GM23338 (cell line): ENCODE data around the gene SH3GL3. TPM values are rescaled to one million over a fixed set of nuclear protein-coding genes. Genes with fewer than 3 reads are reported as not detected.

Experiments used
- ATAC-seq: fragments of 200-7000 bp; cut with Tn5 transposase; 3 replicates; pipeline ENCODE4 v1.9.1; 2020
- DNase-seq: peaks from one replicate; pipeline ENCODE4 v3.0.0-alpha.2; 2015; ENCODE audit warnings: low spot score
- H2AFZ ChIP-seq: fragments of 200-600 bp; sonication (generic); 2 replicates; pipeline ENCODE4 v1.8.0; 2016; ENCODE audit warnings: antibody characterized with exemption, mild to moderate bottlenecking, moderate library complexity
- H3F3A ChIP-seq: fragments of 200-600 bp; sonication (generic); replicated peaks from 2 replicates; pipeline ENCODE4 v1.8.0; 2017; ENCODE audit warnings: antibody characterized with exemption, mixed run types, low read depth
- H3K27ac ChIP-seq: fragments of 200-600 bp; sonication (generic); 2 replicates; pipeline ENCODE4 v1.6.1; 2016; ENCODE audit warnings: low read depth
- H3K27me3 ChIP-seq: fragments of 200-600 bp; sonication (generic); 2 replicates; pipeline ENCODE4 v1.8.0; 2016; ENCODE audit warnings: mild to moderate bottlenecking, mixed run types, moderate library complexity; ENCODE audit not compliant: insufficient read depth
- H3K36me3 ChIP-seq: fragments of 200-600 bp; sonication (generic); 2 replicates; pipeline ENCODE4 v1.8.0; 2016; ENCODE audit warnings: mild to moderate bottlenecking; ENCODE audit not compliant: insufficient read depth
- H3K4me1 ChIP-seq: fragments of 200-600 bp; sonication (generic); 2 replicates; pipeline ENCODE4 v1.8.0; 2016; ENCODE audit warnings: mild to moderate bottlenecking, moderate library complexity; ENCODE audit not compliant: insufficient read depth
- H3K4me2 ChIP-seq: fragments of 200-600 bp; sonication (generic); 2 replicates; pipeline ENCODE4 v1.7.1; 2017; ENCODE audit warnings: mixed run types
- H3K4me3 ChIP-seq: fragments of 200-600 bp; sonication (generic); 2 replicates; pipeline ENCODE4 v1.6.1; 2016; ENCODE audit warnings: mixed run types
- H3K79me2 ChIP-seq: fragments of 200-600 bp; sonication (generic); replicated peaks from 2 replicates; pipeline ENCODE4 v1.8.0; 2017; ENCODE audit warnings: mild to moderate bottlenecking; ENCODE audit not compliant: insufficient read depth
- H3K9me2 ChIP-seq: fragments of 200-600 bp; sonication (generic); 2 replicates; pipeline ENCODE4 v1.8.0; 2017; ENCODE audit not compliant: insufficient read depth
- H4K20me1 ChIP-seq: fragments of 200-600 bp; sonication (generic); replicated peaks from 2 replicates; pipeline ENCODE4 v1.8.0; 2017; ENCODE audit warnings: mild to moderate bottlenecking; ENCODE audit not compliant: insufficient read depth
- H3K27ac Mint-ChIP-seq: 2 replicates; pipeline ENCODE4 v1.8.0; 2020; ENCODE audit warnings: inconsistent platforms, mild to moderate bottlenecking, moderate library complexity, mixed read lengths
- H3K27me3 Mint-ChIP-seq: 3 replicates; pipeline ENCODE4 v1.8.0; 2022; ENCODE audit warnings: low read depth, mild to moderate bottlenecking, moderate library complexity, mixed read lengths, inconsistent platforms; ENCODE audit not compliant: insufficient read depth, poor library complexity
- H3K36me3 Mint-ChIP-seq: 3 replicates; pipeline ENCODE4 v1.8.0; 2021; ENCODE audit warnings: low read depth, mild to moderate bottlenecking, inconsistent platforms, moderate library complexity, mixed read lengths
- H3K4me1 Mint-ChIP-seq: 3 replicates; pipeline ENCODE4 v1.8.0; 2020; ENCODE audit warnings: mild to moderate bottlenecking, inconsistent platforms, mixed read lengths
- H3K4me3 Mint-ChIP-seq: 3 replicates; pipeline ENCODE4 v1.8.0; 2021; ENCODE audit warnings: moderate library complexity, mild to moderate bottlenecking, inconsistent platforms, mixed read lengths
- H3K9me3 Mint-ChIP-seq: 3 replicates; pipeline ENCODE4 v1.8.0; 2020; ENCODE audit warnings: moderate library complexity, mild to moderate bottlenecking, inconsistent platforms, mixed read lengths
- CREB1 ChIP-seq: fragments of 250-450 bp; sonication (Bioruptor Pico); IDR thresholded peaks from 2 replicates; pipeline ENCODE4 v1.5.0; 2020; ENCODE audit warnings: low read depth, mild to moderate bottlenecking, moderate library complexity
- CTCF ChIP-seq, 2 experiments: fragments of 200-600 bp in 1 of 2; sonication (generic) in 1 of 2; conservative IDR thresholded peaks; 2 replicates each; pipeline versions ENCODE4 v1.5.1 to v1.6.1; 2016 to 2017; ENCODE audit warnings: antibody characterized with exemption in 2 of 2, low read depth in 2 of 2, mild to moderate bottlenecking in 2 of 2, moderate library complexity in 1 of 2
- ETS1 ChIP-seq: IDR thresholded peaks from 2 replicates; pipeline ENCODE4 v1.6.1; 2016; ENCODE audit warnings: antibody characterized with exemption
- EZH2 ChIP-seq: fragments of 200-600 bp; sonication (generic); IDR thresholded peaks from one replicate; pipeline ENCODE4 v1.8.0; 2017; ENCODE audit warnings: antibody characterized with exemption, mild to moderate bottlenecking, low read depth; ENCODE audit not compliant: unreplicated experiment
- EZH2phosphoT487 ChIP-seq: fragments of 200-600 bp; sonication (generic); IDR thresholded peaks from one replicate; pipeline ENCODE4 v1.8.1; 2018; ENCODE audit warnings: antibody characterized with exemption; ENCODE audit not compliant: unreplicated experiment
- JUNB ChIP-seq: IDR thresholded peaks from one replicate; pipeline ENCODE4 v1.6.1; 2016; ENCODE audit warnings: antibody characterized with exemption; ENCODE audit not compliant: unreplicated experiment
- NANOG ChIP-seq: IDR thresholded peaks from 2 replicates; pipeline ENCODE4 v1.6.1; 2016; ENCODE audit warnings: antibody characterized with exemption, borderline replicate concordance
- POLR2AphosphoS5 ChIP-seq: IDR thresholded peaks from 2 replicates; pipeline ENCODE4 v1.6.1; 2016; ENCODE audit warnings: antibody characterized with exemption, low read depth
- STAT1 ChIP-seq: IDR thresholded peaks from one replicate; pipeline ENCODE4 v1.6.1; 2016; ENCODE audit warnings: antibody characterized with exemption; ENCODE audit not compliant: unreplicated experiment
- ZNF114 ChIP-seq: fragments of 250-450 bp; sonication (Bioruptor Pico); IDR thresholded peaks from 2 replicates; pipeline ENCODE4 v1.5.0; 2020; ENCODE audit warnings: mild to moderate bottlenecking, moderate library complexity
- ZNF331 ChIP-seq: fragments of 250-450 bp; sonication (Bioruptor Pico); IDR thresholded peaks from 2 replicates; pipeline ENCODE4 v1.5.0; 2020; ENCODE audit warnings: low read depth, mild to moderate bottlenecking, moderate library complexity
- ZNF462 ChIP-seq: fragments of 250-450 bp; sonication (Bioruptor Pico); IDR thresholded peaks from 2 replicates; pipeline ENCODE4 v1.5.0; 2020; ENCODE audit warnings: mild to moderate bottlenecking, moderate library complexity
- polyA plus RNA-seq: library from polyadenylated mRNA; unstranded; fragments of >200 nt; fragmentation: Nextera tagmentation; extraction: Ambion mirVana; gene quantifications from 2 replicates; pipeline ENCODE4 v1.2.1, GENCODE V29; 2016
- total RNA-seq: library from RNA; depleted of rRNA; stranded (reverse); fragments of >200 nt; shearing (Covaris generic); gene quantifications from 2 replicates; pipeline ENCODE4 v1.2.3, GENCODE V29; 2014
- TF ChIP-seq, protein P1 (sequence below): IDR thresholded peaks from one replicate; pipeline ENCODE4 v1.6.1; 2018; ENCODE audit warnings: antibody characterized with exemption; ENCODE audit not compliant: unreplicated experiment

Gene SH3GL3
- total and polyA plus RNA-seq, 2 experiments from 2014 or later: 15.9 to 21.1 TPM

- no peak for ATAC-seq
- no peaks in the 10 kb centered on the region for H3K36me3 Mint-ChIP-seq
- no peaks in the 10 kb centered on the region for H3K9me3 Mint-ChIP-seq
- Histone ChIP-seq H4K20me1 (no peaks in the 10 kb centered on the region), H3K27ac (no peak overlapping the region), H2AFZ (no peak overlapping the region), H3K36me3 (no peaks in the 10 kb centered on the region), H3K27me3 (no peaks in the 10 kb centered on the region), H3F3A (no peaks in the 10 kb centered on the region), H3K79me2 (no peaks in the 10 kb centered on the region), H3K4me2 (no peak overlapping the region), H3K4me1 (no peaks in the 10 kb centered on the region), H3K9me2 (no peaks in the 10 kb centered on the region), H3K4me3 (no peak overlapping the region)
- peaks cover 3% of the 10 kb centered on the region for H3K27me3 Mint-ChIP-seq
- no peak overlapping the region for H3K27ac Mint-ChIP-seq
- H3K4me3 Mint-ChIP-seq: no peak overlapping the region
- no peaks in the 10 kb centered on the region for H3K4me1 Mint-ChIP-seq
- TF ChIP-seq POLR2AphosphoS5 (no peak), JUNB (no peak), ZNF331 (CRISPR knock-in tag) (no peak), STAT1 (no peak), ETS1 (no peak), EZH2 (no peak), NANOG (no peak), CTCF (conservative IDR thresholded peaks at IDR 0.05; ENCODE audit: low read depth in 2 of 2) (no peak), ZNF114 (CRISPR knock-in tag) (no peak), EZH2phosphoT487 (no peak), CREB1 (no peak), ZNF462 (CRISPR knock-in tag) (no peak)
- TF ChIP-seq, protein P1, sequence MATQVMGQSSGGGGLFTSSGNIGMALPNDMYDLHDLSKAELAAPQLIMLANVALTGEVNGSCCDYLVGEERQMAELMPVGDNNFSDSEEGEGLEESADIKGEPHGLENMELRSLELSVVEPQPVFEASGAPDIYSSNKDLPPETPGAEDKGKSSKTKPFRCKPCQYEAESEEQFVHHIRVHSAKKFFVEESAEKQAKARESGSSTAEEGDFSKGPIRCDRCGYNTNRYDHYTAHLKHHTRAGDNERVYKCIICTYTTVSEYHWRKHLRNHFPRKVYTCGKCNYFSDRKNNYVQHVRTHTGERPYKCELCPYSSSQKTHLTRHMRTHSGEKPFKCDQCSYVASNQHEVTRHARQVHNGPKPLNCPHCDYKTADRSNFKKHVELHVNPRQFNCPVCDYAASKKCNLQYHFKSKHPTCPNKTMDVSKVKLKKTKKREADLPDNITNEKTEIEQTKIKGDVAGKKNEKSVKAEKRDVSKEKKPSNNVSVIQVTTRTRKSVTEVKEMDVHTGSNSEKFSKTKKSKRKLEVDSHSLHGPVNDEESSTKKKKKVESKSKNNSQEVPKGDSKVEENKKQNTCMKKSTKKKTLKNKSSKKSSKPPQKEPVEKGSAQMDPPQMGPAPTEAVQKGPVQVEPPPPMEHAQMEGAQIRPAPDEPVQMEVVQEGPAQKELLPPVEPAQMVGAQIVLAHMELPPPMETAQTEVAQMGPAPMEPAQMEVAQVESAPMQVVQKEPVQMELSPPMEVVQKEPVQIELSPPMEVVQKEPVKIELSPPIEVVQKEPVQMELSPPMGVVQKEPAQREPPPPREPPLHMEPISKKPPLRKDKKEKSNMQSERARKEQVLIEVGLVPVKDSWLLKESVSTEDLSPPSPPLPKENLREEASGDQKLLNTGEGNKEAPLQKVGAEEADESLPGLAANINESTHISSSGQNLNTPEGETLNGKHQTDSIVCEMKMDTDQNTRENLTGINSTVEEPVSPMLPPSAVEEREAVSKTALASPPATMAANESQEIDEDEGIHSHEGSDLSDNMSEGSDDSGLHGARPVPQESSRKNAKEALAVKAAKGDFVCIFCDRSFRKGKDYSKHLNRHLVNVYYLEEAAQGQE: no peak
- DNase-seq: no peak
Measured at GRCh38 chr15:83613714-83614113, 166.6 kb downstream of the SH3GL3 start.
